ENCODE data around the gene ACLY. TPM values are rescaled to one million over a fixed set of nuclear protein-coding genes. Genes with fewer than 3 reads are reported as not detected.

The ACLY gene
- total and polyA plus RNA-seq, 2 experiments from 2014 or later: 119 to 439 TPM

GRCh38 chr17:41825175-41825845 lies 93.4 kb downstream of the ACLY start (continued):
- TF ChIP-seq CTCF (conservative IDR thresholded peaks at IDR 0.05; ENCODE audit: low read depth in 2 of 2): no peak
- TF ChIP-seq ZNF331 (CRISPR knock-in tag; IDR thresholded peaks at IDR 0.05; ENCODE audit: low read depth): no peak
- TF ChIP-seq JUNB (IDR thresholded peaks at IDR 0.05; ENCODE audit: unreplicated experiment): no peak
- TF ChIP-seq CREB1 (CRISPR knock-in tag; IDR thresholded peaks at IDR 0.05; ENCODE audit: low read depth): no peak
- no peak for TF ChIP-seq NANOG (IDR thresholded peaks at IDR 0.05; ENCODE audit: borderline replicate concordance)

- Mint-ChIP-seq H3K36me3 (ENCODE audit: low read depth) (peaks cover 62% of the 10 kb centered on the region), H3K4me1 (peaks cover 11% of the 10 kb centered on the region), H3K4me3 (no peak overlapping the region), H3K9me3 (no peaks in the 10 kb centered on the region), H3K27ac (no peak overlapping the region), H3K27me3 (ENCODE audit: insufficient read depth, low read depth, poor library complexity) (peaks cover 18% of the 10 kb centered on the region)
- H3K4me1 ChIP-seq (ENCODE audit: insufficient read depth): peaks cover 8% of the 10 kb centered on the region
- H3K27me3 ChIP-seq (ENCODE audit: insufficient read depth): no peaks in the 10 kb centered on the region
- DNase-seq (ENCODE audit: low spot score): no peak
- no peak overlapping the region for H3K4me2 ChIP-seq
- TF ChIP-seq NANOG (IDR thresholded peaks at IDR 0.05; ENCODE audit: borderline replicate concordance) (no peak), ZNF331 (CRISPR knock-in tag; IDR thresholded peaks at IDR 0.05; ENCODE audit: low read depth) (no peak), JUNB (IDR thresholded peaks at IDR 0.05; ENCODE audit: unreplicated experiment) (no peak), POLR2AphosphoS5 (IDR thresholded peaks at IDR 0.05; ENCODE audit: low read depth) (no peak), ZNF114 (CRISPR knock-in tag; IDR thresholded peaks at IDR 0.05) (no peak), EZH2phosphoT487 (IDR thresholded peaks at IDR 0.05; ENCODE audit: unreplicated experiment) (no peak), EZH2 (IDR thresholded peaks at IDR 0.05; ENCODE audit: low read depth, unreplicated experiment) (no peak), ETS1 (IDR thresholded peaks at IDR 0.05) (no peak), CTCF (conservative IDR thresholded peaks at IDR 0.05; ENCODE audit: low read depth in 2 of 2) (no peak), ZNF462 (CRISPR knock-in tag; IDR thresholded peaks at IDR 0.05) (no peak)
- no peaks in the 10 kb centered on the region for H3K79me2 ChIP-seq (replicated peaks; ENCODE audit: insufficient read depth)
- H3K27ac ChIP-seq (ENCODE audit: low read depth): 0 out of 2 replicates have a peak overlapping the region, but pooled peaks have one; percentile 26
- no peaks in the 10 kb centered on the region for H3K9me2 ChIP-seq (ENCODE audit: insufficient read depth)
- no peak overlapping the region for H2AFZ ChIP-seq
- H3K36me3 ChIP-seq (ENCODE audit: insufficient read depth): peaks cover 4% of the 10 kb centered on the region
- H3F3A ChIP-seq (replicated peaks; ENCODE audit: low read depth): peaks cover 6% of the 10 kb centered on the region; the same call in 1 of the 2 replicates
- H4K20me1 ChIP-seq (replicated peaks; ENCODE audit: insufficient read depth): no peaks in the 10 kb centered on the region; the same call in 1 of the 2 replicates
- no peak for ATAC-seq
- H3K4me3 ChIP-seq: no peak overlapping the region
These were observed 94.7 kb downstream of the ACLY start for GRCh38 chr17:41824086-41824485.

All from GM23338 (cell line).